HG02840 (cell line): ENCODE data around the gene TRIM2.

Experiments used
- ATAC-seq: cut with Tn5 transposase; IDR thresholded peaks from one replicate; pipeline ENCODE4 v1.9.1; 2021; ENCODE audit warnings: mild to moderate bottlenecking, moderate library complexity, moderate number of reproducible peaks; ENCODE audit not compliant: unreplicated experiment, low FRiP score

The TRIM2 gene

DNA sequence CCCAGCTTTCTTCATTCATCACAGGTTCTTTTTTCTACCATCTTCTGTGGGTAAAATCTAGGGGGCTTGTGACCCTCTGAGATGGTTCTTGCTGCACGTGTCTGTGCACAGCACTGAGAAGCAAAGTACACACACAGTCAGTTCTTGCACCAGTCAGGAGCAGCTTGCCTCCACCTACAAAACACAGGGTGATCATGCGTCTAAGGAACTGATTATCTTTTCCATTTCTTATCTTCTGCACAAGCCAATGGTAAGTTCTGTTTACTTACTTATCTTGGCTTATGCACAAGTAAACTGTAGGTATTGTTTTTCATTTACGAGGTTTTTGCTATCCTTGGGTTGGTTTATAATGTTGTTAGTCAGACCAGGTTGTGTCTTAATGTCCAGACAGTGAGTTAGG is 40.7 kb downstream of the TRIM2 start:
- no peak for ATAC-seq

DNA sequence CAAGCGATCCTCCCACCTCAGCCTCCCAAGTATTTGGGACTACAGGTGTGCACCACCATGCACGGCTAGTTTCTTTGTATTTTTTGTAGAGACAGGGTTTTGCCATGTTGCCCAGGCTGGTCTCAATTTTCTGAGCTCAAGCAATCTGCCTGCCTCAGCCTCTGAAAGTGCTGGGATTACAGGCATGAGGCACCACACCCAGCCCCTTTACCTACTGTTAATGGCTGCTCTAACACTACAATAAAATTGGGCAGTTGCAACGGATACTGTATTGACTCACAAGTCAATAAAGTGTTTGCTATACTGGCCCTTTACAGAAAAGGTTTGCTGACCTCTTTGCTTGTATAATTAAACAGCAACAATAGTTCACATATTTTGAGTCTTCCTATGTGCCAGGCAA is 41.5 kb downstream of the TRIM2 start:
- ATAC-seq: no peak

GRCh38 chr4:153246446-153247115 is 42.3 kb downstream of the TRIM2 start:
- ATAC-seq: no peak

- ATAC-seq: no peak
Observed at GRCh38 chr4:153247116-153247490, 42.9 kb downstream of the TRIM2 start.

DNA sequence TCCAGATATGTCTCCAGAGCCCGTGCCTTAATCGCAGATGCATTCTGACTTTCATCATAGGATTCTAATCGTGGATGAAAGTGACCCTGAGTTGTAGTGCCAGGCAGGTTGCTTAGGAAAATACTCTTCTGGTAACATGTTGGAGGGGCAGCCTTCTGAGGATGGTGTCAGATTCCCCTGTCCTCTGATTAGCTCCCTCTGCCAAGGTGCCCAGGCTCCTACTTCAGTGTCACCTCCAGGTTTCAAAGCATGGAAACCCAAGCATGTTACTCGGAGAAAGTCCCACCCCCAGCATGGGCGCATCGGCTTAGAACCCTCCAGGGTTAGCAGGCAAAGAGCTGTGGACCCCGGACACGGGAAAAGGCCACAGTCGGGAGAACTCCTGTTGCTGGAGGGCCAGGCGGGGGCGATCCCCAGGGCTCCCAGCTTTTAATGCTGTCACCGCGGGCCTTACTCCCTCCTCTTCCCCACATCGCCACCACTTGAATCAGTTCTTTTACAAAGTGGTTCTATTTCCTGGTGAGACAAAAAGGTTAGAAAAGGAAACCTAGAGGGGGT is 44.5 kb downstream of the TRIM2 start:
- ATAC-seq: no peak

GRCh38 chr4:153249199-153250041 is 45.2 kb downstream of the TRIM2 start:
- ATAC-seq: peak; percentile 99

- no peak for ATAC-seq
Observed at GRCh38 chr4:153252122-153252521, 47.9 kb downstream of the TRIM2 start.

GRCh38 chr4:153255233-153255632 is 51.0 kb downstream of the TRIM2 start:
- no peak for ATAC-seq

DNA sequence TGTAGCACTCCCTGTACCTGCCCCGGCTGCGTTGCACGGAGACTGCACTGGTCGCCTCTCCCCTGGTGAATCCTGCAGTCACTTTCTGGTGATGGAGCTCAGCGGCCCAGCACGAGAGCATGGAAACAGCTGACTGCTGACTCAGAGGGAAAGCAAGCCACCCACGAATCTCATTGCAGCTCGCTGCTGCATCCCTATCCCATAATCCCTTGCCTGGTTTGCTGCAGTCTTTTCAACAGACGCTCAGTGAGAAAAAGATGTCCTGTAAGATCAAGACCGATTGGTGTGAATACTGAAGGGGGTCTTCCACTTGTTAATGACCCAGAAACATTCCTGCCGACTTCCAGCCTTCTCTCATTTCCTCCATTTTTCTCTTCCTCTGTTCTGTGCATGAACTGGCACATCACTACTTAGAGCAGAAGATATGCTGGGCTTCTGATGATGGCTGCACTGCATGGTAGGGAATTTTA is 52.9 kb downstream of the TRIM2 start:
- no peak for ATAC-seq

DNA sequence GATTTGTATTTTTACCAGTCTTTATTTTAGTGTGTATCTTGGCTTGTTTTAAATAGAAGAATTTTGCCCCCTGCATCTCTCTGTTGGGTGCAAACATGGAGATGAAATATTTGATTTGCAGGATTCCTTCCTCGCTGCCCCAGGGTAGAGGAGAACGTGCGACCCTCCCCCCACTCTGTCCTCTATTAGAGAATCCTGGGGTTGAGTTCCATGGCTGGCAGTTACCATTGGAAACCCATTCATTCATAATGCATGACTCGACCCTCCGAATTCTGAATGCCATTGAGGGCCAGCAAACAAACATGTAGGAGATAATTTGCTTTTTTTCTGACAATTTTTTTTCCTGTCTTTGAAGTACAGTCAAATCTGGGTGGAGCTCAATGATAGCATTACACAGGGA is 53.7 kb downstream of the TRIM2 start:
- ATAC-seq: no peak

DNA sequence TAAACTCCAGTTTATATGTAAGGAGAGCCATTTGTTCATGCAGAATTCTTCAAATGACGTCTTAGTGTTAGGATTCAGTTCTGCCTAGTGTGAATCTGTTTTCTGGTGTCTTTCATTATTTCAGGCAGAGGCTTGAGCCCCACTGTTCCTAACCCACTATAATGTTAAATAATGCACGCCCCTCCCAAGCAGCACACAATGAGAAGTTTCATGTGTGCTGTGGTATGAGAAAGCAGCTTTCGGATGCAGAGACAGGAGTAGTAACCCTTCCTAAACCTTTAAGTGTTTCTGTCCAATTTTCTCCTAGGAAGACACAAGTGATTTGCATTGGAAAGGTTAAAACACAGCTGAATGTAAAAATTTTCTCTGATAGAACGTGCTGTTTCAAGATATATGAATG is 54.5 kb downstream of the TRIM2 start:
- ATAC-seq: no peak

- ATAC-seq: no peak
Observed at GRCh38 chr4:153259661-153260060, 55.4 kb downstream of the TRIM2 start.

GRCh38 chr4:153260132-153260531 is 55.9 kb downstream of the TRIM2 start:
- ATAC-seq: no peak

DNA sequence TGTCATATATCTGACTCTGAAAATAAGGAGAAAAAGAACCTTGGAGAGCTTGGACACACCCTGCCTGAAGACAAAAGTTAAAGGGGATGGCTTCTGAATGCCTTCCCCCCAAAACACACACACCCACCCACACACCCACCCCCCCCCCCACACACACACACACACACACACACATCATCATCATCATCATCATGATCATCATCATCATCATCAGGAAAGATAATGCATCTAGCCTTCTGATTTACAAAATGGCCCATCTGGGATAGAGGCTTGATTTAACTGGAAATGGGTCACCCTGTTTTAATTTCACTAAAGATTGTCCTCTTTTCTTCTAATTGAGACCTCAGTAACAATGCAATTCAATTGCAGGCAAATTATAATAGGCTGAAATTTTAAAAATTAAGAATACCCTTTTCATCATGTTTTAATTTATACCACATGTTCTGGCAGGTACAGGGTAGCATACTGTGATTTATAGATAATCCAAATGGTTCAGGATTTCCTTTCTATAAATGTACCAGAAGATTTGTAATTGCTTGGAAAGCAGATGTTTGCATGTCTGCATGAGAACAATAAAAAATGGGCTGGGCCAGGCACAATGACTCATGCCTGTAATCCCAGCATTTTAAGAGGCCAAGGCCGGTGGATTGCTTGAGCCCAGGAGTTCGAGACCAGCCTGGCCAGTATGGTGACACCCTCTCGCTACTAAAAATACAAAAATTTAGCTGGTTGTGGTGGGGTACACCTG is 56.5 kb downstream of the TRIM2 start:
- no peak for ATAC-seq

GRCh38 chr4:153261461-153261860 is 57.2 kb downstream of the TRIM2 start:
- ATAC-seq: no peak

GRCh38 chr4:153261914-153262313 is 57.7 kb downstream of the TRIM2 start:
- no peak for ATAC-seq

DNA sequence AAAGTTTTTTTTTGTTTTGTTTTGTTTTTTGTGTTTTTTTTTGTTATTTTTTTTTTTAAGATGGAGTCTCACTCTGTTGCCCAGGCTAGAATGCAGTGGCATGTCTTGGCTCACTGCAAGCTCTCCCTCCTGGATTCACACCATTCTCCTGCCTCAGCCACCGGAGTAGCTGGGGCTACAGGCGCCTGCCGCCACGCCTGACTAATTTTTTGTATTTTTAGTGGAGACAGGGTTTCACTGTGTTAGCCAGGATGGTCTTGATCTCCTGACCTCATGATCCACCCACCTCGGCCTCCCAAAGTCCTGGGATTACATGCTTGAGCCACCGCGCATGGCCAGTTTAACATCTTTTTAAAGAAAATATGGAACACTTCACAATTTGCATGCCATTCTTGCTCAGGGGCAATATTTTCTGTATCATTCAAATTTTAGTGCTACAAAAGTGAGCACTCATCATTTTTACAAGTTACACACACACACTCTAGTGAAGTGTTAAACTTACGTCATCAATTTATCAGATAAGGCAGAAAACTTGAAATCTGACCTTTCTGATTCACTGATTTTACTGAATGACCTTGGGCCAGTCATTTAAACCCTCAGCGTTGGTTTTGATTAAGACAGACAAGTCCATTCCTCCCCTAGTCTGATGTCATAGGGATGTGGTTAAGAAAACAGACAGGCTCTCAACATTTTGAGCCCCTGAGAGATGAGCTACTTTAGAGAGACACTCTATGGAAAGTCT is 61.2 kb downstream of the TRIM2 start:
- ATAC-seq: no peak

GRCh38 chr4:153266988-153267387 is 62.7 kb downstream of the TRIM2 start:
- ATAC-seq: no peak

GRCh38 chr4:153267890-153268289 is 63.6 kb downstream of the TRIM2 start:
- ATAC-seq: no peak

GRCh38 chr4:153268295-153268694 is 64.1 kb downstream of the TRIM2 start:
- no peak for ATAC-seq
